Suppressor macrophage treated with lipopolysaccharide for 1 hour (primary cell): ENCODE results near the gene GMDS.

Experiments used
- DNase-seq, 3 donors: peaks; one replicate each; pipeline ENCODE4 v3.0.0-alpha.2; 2020 to 2022

GMDS gene

GRCh38 chr6:1972962-1973361 is 272.4 kb downstream of the GMDS start:
- DNase-seq, result peak; percentile 37 to 65 (median 55)

DNA sequence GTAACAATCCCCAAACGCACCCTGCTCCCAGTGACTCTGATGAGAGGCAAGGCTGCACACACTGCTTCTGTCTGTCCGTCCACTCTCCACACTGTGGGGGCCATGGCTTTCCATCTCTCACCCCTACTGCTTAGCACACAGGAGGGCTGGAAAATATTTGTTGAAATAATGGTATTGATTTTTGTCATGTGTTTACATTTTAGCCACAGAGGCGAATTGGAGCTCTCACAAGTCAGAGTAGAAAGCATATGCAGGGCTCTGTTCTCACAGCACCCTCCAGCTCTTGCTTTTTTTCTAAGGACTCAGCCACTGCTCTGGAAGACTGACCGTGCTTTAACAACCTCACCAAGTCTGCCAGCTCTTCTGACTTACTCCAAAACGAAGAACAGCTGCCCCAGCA is 273.8 kb downstream of the GMDS start:
- no peak for DNase-seq

- no peak for DNase-seq
Observed at GRCh38 chr6:1970151-1970561, 275.2 kb downstream of the GMDS start.

- no peak for DNase-seq
Observed at GRCh38 chr6:1966713-1967112, 278.7 kb downstream of the GMDS start.

- DNase-seq, result no peak
Observed at GRCh38 chr6:1965596-1966224, 279.7 kb downstream of the GMDS start.

GRCh38 chr6:1963596-1963995 is 281.8 kb downstream of the GMDS start:
- peak in 1 of 3 donors; percentile 2 for DNase-seq

GRCh38 chr6:1962201-1962600 is 283.2 kb downstream of the GMDS start:
- DNase-seq, result no peak

DNA sequence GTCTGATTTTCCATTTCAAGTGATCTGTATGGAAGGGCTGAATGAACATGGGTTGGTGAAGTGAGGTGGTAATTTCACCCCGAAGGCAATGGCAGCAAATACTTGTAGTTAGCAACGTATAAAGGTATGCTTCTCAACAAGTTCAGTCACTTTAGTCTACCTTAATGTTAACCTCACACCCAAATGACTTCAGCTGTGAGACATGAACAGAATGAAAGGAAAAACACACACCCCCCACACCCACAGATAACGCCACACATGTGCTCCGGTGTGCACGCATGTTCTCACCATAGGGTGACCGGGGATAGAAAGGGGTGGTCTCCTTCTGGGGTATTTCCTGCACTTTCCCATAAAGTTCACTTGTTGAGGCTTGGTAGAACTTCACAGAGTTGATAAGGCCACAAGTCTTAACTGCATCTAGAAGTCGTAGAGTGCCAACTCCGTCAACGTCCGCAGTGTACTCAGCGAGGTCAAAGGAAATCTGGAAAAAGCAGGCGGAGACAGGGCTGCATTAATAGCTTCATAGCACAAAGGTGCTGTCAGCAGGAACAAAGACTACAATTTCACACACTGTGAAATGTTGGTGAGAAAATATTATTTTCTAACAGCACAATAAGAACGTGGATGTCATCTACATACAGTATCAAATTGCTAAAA is 284.8 kb downstream of the GMDS start:
- DNase-seq, result no peak

- no peak for DNase-seq
Observed at GRCh38 chr6:1958257-1958656, 287.1 kb downstream of the GMDS start.

DNA sequence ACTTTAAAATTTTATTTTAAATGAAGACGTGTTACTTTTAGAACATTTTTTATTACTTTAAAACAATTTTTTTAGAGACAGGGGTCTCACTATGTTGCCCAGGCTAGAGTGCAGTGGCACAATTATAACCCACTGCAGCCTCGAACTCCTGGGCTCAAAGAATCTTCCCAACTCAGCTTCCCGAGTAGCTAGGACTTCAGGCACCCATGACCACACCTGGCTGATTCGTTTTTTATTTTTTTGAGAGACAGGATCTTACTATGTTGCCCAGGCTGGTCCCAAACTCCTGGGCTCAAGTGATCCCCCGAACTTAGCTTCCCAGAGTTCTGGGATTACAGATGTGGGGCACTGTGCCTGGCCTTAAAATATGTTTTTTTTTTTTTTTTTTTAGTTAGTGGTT is 287.7 kb downstream of the GMDS start:
- DNase-seq, result no peak

- no peak for DNase-seq
Observed at GRCh38 chr6:1952740-1953360, 292.6 kb downstream of the GMDS start.

DNA sequence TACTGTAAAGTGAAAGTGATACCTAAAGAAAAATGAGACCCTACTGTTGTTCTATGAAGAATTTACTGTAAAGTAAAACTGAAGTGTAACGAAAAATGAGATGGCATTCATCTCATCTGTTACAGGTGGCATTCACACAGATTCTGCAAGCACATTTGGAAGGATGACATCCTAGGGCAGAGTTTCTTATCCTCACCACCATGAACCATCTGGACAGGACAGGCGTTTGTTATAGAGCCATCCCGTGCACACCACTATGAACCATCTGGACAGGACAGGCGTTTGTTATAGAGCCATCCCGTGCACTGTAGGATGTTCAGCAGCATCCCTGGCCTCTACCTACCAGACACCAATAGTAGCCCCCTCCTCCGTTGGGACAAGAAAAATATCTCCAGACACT is 294.8 kb downstream of the GMDS start:
- DNase-seq, result no peak

DNA sequence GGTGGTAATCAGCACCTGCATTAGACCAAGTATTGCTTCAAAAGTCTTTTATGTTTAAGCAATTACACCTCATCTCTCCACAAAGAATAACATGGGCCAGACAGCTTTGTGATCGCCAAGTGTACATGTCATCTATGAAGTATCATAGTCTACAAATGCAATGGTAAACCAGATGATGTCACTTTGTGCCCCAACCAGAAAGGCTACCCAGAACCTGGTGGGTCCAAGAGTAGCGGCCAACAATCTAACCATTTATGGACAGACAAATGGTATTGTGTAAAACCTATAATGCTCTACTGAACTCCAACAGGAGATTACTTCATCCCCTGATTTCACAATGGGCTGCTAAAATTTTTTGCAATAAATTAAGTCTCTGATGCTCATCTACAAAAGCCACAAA is 295.9 kb downstream of the GMDS start:
- peak; percentile 3 to 38 (median 21) for DNase-seq

- DNase-seq, result no peak
Observed at GRCh38 chr6:1947922-1948321, 297.5 kb downstream of the GMDS start.

GRCh38 chr6:1946583-1946982 is 298.8 kb downstream of the GMDS start:
- no peak for DNase-seq

DNA sequence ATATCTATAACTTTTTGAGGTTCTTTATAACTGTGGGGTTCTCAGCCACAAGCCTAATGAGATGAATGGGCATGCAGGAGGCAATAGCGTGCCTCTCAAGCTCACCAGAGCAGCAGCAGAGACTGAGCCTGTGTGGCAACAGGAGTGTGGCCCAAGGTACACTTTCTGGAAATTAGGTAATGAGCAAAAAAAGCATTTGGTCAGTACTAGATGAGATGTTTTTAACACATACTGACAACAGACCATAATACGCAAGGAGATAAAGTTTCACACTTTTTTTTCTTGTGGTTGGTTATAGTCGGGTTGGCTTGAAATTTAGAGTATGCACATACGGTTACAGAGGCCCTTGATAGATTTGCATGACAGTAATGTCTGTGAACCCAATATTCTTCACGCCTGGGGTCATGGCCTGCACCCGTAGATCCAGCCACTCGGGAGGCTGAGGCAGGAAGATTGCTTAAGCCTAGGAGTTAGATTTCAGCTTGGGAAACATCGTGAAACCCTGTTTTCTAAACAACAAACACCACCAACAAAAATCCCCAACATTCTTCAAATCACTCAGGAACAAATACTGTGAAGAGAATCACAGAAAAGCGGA is 300.1 kb downstream of the GMDS start:
- DNase-seq, result no peak

DNA sequence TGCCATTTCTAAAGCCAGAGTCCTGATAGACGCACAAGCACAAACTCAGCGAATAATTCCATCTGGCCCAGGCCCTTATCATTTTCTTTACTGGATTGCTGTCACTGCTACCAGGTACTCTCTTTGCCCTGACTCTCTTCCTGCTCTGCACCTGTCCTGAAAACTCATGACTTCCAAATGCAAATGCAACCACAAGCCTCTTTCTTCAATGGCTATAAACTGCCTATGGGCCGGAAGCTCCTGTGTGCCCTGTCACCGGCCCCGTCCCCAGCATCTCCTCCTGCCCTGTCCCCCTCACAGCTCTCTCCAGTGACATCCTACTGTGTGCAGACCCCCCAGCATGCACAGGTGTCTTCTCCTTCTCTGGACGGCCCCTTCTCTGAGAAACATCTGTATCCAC is 302.6 kb downstream of the GMDS start:
- no peak for DNase-seq

DNA sequence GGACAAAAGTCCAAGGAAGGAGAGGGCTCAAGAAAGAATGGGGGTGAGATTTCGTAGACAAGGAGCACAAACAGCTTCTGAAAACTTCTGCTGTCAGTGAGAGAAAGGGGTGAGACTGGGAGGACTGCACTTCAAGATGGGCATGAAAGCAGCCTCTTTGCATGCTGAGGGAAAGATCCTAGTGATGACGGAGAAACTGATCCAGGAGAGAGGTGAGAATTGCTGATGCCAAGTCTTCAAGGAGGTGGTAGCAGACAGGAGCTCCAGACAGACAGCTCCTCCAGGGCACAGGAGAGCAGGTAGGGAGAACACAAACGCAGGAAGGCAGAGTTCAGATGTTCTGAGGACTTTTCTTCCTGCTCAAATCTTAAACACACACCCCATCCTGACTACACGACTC is 303.9 kb downstream of the GMDS start:
- DNase-seq, result no peak

GRCh38 chr6:1940381-1940780 is 305.0 kb downstream of the GMDS start:
- no peak for DNase-seq

DNA sequence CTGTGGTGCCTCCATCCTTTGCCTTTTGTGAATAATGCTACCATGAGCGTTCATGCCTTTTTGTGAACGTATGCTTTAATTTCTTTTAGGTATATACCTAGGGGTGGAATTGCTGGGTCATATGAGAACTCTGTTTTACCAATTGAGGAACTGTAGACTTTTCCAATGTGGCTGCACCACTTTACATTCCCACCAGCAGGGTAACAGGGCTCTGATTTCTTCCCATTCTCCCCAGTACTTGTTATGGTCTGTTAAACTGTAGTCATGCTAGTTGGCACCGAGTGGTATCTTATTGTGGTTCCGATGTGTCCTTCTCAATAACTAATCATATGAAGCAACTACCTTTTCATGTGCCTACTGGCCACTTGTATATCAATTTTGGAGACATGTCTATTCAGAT is 312.1 kb downstream of the GMDS start:
- no peak for DNase-seq

DNA sequence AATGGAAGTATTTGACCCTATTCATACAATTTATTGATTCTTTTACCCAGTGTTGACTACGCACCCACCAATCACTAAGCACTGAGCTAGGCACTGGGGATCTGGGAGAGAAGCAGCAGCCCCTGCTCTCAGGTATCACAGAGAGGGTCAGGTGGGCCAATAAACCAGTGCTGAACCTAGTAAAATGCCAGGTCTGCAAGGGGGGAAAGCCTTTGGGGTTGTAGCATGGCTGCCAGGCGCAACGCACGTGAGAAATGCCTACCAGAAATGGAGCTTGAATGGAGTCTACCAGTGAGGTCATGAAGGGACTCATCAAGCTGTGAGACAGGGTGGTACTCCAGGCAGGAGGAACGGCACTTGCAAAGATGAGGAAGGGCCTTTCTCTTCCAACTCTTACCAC is 313.6 kb downstream of the GMDS start:
- no peak for DNase-seq

DNA sequence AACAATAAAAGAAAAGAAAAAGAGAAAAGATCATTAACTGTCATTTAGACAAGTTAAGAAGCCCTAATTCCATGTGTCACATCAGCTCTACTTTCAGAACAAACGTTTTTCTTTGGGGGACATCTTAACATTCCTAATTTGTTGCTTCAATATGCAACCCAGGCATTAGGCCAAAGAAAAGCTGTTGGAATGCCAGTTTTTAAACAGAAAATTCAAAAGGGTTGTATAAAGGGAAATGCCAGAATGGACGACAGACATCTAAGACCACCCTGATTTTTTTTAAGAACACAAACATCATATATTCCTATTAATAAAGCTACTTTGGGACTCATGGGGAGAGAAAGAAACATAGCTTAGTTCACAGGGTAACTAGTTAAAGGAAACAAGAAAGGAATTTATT is 315.0 kb downstream of the GMDS start:
- DNase-seq, result no peak

DNA sequence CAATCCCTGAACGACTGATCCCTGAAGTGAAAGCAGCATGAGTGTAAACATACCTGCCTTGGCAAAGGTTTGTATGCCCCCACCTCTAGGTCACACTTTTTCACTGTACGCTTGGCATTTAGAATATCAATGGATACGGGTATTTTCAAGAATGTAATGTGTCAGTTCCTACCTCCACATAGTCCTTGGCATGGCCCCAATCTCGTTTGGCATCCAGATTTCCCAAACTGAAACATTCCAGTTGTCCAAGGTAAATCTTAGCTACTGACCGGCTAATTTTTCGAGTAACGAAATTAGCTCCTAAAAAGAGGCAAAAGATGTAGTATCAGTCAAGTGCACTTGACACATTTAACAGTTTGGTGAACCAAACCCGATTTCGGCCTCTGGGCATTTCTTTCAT is 315.5 kb downstream of the GMDS start:
- no peak for DNase-seq

GRCh38 chr6:1925743-1926430 is 319.5 kb downstream of the GMDS start:
- DNase-seq, result no peak
